OCI-LY7 (cell line): Measurements from ENCODE around the gene TXN.

ENCODE experiments used
- EZH2phosphoT487 ChIP-seq: fragments of 200-600 bp; sonication (generic); IDR thresholded peaks from 2 replicates; pipeline ENCODE4 v1.6.1; 2018; ENCODE audit warnings: low read depth, borderline replicate concordance, mild to moderate bottlenecking, mixed run types, antibody characterized with exemption, low read length, moderate library complexity, mixed read lengths
- TF ChIP-seq, protein P1 (sequence below): fragments of 200-600 bp; sonication (generic); conservative IDR thresholded peaks from 2 replicates; pipeline ENCODE4 v1.5.1; 2014; ENCODE audit warnings: mild to moderate bottlenecking, antibody characterized with exemption, low read length, moderate library complexity, mixed read lengths

DNA sequence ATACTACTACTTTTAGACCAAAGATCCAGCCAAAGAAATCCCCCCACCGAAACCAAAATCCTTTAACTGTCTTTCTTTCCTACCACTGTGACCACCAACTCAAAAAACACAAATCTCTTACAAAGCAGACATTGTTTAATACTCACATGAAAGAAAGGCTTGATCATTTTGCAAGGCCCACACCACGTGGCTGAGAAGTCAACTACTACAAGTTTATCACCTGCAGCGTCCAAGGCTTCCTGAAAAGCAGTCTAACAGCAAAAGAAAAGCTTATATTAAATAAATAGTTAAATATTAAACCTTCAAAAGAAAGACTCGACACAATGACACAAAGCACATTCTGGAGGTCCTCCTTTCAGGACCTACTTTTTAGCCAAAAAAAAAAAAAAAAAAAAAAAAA lies 5.1 kb downstream of the TXN start:
- TF ChIP-seq, protein P1, sequence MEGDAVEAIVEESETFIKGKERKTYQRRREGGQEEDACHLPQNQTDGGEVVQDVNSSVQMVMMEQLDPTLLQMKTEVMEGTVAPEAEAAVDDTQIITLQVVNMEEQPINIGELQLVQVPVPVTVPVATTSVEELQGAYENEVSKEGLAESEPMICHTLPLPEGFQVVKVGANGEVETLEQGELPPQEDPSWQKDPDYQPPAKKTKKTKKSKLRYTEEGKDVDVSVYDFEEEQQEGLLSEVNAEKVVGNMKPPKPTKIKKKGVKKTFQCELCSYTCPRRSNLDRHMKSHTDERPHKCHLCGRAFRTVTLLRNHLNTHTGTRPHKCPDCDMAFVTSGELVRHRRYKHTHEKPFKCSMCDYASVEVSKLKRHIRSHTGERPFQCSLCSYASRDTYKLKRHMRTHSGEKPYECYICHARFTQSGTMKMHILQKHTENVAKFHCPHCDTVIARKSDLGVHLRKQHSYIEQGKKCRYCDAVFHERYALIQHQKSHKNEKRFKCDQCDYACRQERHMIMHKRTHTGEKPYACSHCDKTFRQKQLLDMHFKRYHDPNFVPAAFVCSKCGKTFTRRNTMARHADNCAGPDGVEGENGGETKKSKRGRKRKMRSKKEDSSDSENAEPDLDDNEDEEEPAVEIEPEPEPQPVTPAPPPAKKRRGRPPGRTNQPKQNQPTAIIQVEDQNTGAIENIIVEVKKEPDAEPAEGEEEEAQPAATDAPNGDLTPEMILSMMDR = no peak
- TF ChIP-seq EZH2phosphoT487 = no peak
